Lower lobe of right lung (tissue), 2 donors: ENCODE results near the gene C13orf42. TPM values are rescaled to one million over a fixed set of nuclear protein-coding genes. Genes with fewer than 3 reads are reported as not detected.
"Not testable (repeated sequence)": the region's sequence is repeated elsewhere in the genome, so short reads cannot be mapped to it uniquely, and the experiment has no call there.

ENCODE experiments used
- ATAC-seq, 2 donors: fragments of 200-7000 bp; cut with Tn5 transposase; one replicate each; pipeline ENCODE4 v1.9.1; 2020 to 2022; ENCODE audit warnings: mild to moderate bottlenecking in 2 of 2, moderate library complexity in 2 of 2
- DNase-seq: peaks from one replicate; pipeline ENCODE4 v3.0.0-alpha.2; 2020
- H3K27ac ChIP-seq: fragments of 200-600 bp; one replicate; pipeline ENCODE4 v1.8.0; 2022
- H3K27me3 ChIP-seq: fragments of 200-600 bp; one replicate; pipeline ENCODE4 v1.8.0; 2022; ENCODE audit warnings: low read depth
- H3K36me3 ChIP-seq: fragments of 200-600 bp; one replicate; pipeline ENCODE4 v1.8.0; 2022; ENCODE audit warnings: mild to moderate bottlenecking
- H3K4me1 ChIP-seq: fragments of 200-600 bp; one replicate; pipeline ENCODE4 v1.8.0; 2022
- H3K4me3 ChIP-seq: fragments of 200-600 bp; one replicate; pipeline ENCODE4 v1.8.0; 2022; ENCODE audit warnings: mild to moderate bottlenecking
- H3K9me3 ChIP-seq: fragments of 200-600 bp; one replicate; pipeline ENCODE4 v1.8.0; 2022
- intact Hi-C: fragments of 100-400 bp; cut with DNase I; formaldehyde crosslinking; loops from one replicate; pipeline ENCODE4 v1.11.0; 2022
- total RNA-seq: library from RNA; stranded (reverse); fragmentation: NEBNext Ultra II Directional; extraction: Animal tissue kit (Norgen Biotek cat#: 25700); gene quantifications from one replicate; pipeline ENCODE4 v1.2.1, GENCODE V29; 2021
- TF ChIP-seq, protein P1 (sequence below): fragments of 200-600 bp; IDR thresholded peaks from one replicate; pipeline ENCODE4 v1.8.0; 2022; ENCODE audit warnings: antibody characterized with exemption, mild to moderate bottlenecking
- donor health status: DM: no; HTN: yes; CAD: no; lungs with severe emphysema.

The C13orf42 gene
- total RNA-seq, 1 donor from 2014 or later, result not detected

DNA sequence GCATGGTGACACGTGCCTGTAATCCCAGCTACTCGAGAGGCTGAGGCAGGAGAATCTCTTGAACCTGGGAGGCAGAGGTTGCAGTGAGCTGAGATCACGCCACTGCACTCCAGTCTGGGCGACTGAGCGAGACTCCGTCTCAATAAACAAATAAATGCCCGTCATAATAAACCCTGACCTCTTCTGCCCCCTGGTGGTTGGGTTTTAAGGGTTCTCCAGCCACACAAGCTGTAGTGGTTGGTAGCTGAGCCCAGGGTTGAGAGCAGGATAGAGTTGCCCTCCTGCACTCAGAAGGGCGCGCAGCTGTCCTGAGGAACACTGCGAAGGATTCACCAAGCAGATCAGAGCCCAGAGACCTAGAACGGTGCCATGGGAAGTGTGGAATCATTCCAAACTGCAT lies 9.8 kb upstream of the C13orf42 start:
- DNase-seq, H3K4me3 ChIP-seq, H3K36me3 ChIP-seq, H3K27ac ChIP-seq, H3K27me3 ChIP-seq, ATAC-seq, H3K4me1 ChIP-seq: not testable (repeated sequence)
- intact Hi-C loops, result loop anchor here (10.0 kb wide), 1 partner anchor 164 kb away; no protein-coding TSS in a partner anchor
- peaks cover 10% of the 10 kb centered on the region for H3K9me3 ChIP-seq
- TF ChIP-seq, protein P1, sequence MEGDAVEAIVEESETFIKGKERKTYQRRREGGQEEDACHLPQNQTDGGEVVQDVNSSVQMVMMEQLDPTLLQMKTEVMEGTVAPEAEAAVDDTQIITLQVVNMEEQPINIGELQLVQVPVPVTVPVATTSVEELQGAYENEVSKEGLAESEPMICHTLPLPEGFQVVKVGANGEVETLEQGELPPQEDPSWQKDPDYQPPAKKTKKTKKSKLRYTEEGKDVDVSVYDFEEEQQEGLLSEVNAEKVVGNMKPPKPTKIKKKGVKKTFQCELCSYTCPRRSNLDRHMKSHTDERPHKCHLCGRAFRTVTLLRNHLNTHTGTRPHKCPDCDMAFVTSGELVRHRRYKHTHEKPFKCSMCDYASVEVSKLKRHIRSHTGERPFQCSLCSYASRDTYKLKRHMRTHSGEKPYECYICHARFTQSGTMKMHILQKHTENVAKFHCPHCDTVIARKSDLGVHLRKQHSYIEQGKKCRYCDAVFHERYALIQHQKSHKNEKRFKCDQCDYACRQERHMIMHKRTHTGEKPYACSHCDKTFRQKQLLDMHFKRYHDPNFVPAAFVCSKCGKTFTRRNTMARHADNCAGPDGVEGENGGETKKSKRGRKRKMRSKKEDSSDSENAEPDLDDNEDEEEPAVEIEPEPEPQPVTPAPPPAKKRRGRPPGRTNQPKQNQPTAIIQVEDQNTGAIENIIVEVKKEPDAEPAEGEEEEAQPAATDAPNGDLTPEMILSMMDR, result peak; percentile 30

- no peak for DNase-seq
- Histone ChIP-seq H3K27ac (no peak overlapping the region), H3K4me3 (no peak overlapping the region), H3K36me3 (no peaks in the 10 kb centered on the region), H3K4me1 (no peaks in the 10 kb centered on the region), H3K27me3 (no peaks in the 10 kb centered on the region), H3K9me3 (peaks cover 10% of the 10 kb centered on the region)
- ATAC-seq, result peak in 1 of 2 donors; percentile 52
- intact Hi-C loops, result no loop called here
- TF ChIP-seq, protein P1, result no peak
These were observed 7.8 kb upstream of the C13orf42 start for GRCh38 chr13:51118809-51119431.

DNA sequence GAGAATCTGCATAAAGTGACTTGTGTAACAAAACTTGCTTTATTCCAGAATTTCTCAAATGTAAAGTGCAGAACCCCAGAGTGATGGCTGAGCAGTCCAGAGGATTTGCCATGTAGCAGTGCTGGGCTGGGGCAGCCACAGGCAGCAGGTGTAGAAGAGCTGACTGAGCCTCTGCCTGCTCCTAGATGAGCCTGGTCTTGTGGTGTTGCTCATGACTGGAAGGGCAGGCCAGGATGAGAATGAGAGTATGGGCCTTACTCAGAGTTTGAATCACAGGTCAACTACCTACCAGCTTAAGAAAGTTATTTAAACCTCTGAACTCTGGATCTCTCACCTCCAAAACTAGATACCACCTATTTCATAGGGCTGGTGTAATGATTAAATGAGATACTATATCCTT lies 2.9 kb upstream of the C13orf42 start:
- Histone ChIP-seq H3K27ac (no peak overlapping the region), H3K4me3 (no peak overlapping the region), H3K36me3 (no peaks in the 10 kb centered on the region), H3K4me1 (no peaks in the 10 kb centered on the region), H3K27me3 (peaks cover 4% of the 10 kb centered on the region), H3K9me3 (peaks cover 10% of the 10 kb centered on the region)
- intact Hi-C loops, result no loop called here
- TF ChIP-seq, protein P1, result no peak
- DNase-seq (no peak), ATAC-seq (no peak)

DNA sequence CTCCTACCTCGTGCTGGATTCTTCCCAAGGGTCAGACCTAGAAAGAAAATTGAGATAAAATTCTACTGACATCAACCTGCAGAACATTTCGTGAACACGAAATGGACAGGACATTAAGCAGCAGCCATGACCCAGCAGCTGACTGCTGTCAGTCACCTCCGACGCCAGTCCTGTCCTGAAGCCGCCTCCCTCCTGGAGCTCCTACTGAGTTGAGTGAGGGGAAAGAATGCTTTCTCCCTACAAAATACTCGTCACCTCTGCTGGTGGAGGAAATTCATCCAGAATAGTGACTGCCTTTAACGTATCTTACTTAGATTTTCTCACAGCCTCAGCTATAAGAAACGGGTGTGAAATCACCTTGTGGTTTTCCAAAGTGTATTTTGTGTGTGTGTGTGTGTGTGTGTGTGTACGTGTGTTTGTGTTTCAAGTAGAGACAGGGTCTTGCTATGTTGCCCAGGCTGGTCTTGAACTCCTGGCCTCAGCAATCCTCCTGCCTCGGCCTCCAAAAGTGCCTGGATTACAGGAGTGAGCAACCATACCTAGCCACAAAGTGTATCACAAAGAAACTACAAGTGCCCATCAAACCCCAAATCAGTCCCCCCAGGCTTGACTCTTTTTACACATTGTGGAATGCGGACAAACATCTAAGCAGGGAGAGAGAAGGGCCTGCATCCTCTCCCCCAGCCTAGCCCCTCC lies 2.3 kb upstream of the C13orf42 start:
- Histone ChIP-seq H3K36me3 (no peaks in the 10 kb centered on the region), H3K9me3 (peaks cover 10% of the 10 kb centered on the region), H3K27ac (no peak overlapping the region), H3K27me3 (peaks cover 4% of the 10 kb centered on the region), H3K4me1 (no peaks in the 10 kb centered on the region), H3K4me3 (no peak overlapping the region)
- DNase-seq (no peak), ATAC-seq (no peak)
- TF ChIP-seq, protein P1, result no peak
- intact Hi-C loops, result no loop called here

DNA sequence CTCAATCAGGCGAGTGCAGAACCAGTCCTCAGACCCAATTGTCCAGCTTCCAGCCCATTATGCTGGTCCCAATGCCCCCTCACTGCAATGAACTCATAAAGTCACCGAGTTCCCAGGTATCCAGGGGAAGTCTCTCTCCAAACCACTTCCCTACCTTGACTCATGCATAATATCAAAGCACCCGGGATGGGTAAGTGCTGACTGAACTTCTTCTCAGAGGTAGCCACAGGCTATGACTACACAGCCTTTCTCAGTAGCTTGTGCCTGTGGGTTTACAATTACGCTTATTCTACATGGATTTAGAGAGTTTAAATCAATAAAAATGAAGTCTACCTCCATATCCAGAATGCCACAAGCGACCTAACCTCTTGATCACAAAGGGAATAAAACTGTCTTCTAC lies 1.7 kb upstream of the C13orf42 start:
- Histone ChIP-seq H3K9me3 (peaks cover 4% of the 10 kb centered on the region), H3K27ac (no peak overlapping the region), H3K4me1 (no peaks in the 10 kb centered on the region), H3K4me3 (no peak overlapping the region), H3K36me3 (no peaks in the 10 kb centered on the region), H3K27me3 (peaks cover 4% of the 10 kb centered on the region)
- ATAC-seq (no peak), DNase-seq (no peak)
- intact Hi-C loops, result no loop called here
- TF ChIP-seq, protein P1, result no peak
